ENCODE data around the gene CBFA2T2.
A peak's percentile ranks its signal among the peaks of the same experiment; 100 is the strongest.

Gene CBFA2T2

DNA sequence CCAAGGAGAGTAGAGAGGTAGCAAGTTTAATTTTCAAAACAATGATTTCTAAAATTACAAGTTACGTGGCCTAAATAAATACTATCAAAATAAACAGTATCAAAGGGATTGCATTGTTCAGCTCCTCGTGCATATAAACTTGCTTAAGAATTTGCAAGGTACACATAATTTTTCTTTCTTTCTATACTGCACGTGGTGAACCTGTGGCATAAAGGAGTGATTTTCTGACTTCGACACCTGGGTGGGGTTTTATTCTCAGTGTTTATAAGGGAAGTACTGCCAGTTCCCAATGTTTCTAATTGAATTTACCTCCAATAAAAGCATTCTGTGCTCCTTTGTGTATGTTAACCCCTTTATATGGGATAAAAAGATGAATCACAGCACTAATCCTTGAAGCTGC is 122.1 kb downstream of the CBFA2T2 start:
- TF ChIP-seq, protein P1, sequence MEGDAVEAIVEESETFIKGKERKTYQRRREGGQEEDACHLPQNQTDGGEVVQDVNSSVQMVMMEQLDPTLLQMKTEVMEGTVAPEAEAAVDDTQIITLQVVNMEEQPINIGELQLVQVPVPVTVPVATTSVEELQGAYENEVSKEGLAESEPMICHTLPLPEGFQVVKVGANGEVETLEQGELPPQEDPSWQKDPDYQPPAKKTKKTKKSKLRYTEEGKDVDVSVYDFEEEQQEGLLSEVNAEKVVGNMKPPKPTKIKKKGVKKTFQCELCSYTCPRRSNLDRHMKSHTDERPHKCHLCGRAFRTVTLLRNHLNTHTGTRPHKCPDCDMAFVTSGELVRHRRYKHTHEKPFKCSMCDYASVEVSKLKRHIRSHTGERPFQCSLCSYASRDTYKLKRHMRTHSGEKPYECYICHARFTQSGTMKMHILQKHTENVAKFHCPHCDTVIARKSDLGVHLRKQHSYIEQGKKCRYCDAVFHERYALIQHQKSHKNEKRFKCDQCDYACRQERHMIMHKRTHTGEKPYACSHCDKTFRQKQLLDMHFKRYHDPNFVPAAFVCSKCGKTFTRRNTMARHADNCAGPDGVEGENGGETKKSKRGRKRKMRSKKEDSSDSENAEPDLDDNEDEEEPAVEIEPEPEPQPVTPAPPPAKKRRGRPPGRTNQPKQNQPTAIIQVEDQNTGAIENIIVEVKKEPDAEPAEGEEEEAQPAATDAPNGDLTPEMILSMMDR (conservative IDR thresholded peaks at IDR 0.05; ENCODE audit: low read depth, low read length), result no peak
- DNase-seq (ENCODE audit: low read depth), result no peak

DNA sequence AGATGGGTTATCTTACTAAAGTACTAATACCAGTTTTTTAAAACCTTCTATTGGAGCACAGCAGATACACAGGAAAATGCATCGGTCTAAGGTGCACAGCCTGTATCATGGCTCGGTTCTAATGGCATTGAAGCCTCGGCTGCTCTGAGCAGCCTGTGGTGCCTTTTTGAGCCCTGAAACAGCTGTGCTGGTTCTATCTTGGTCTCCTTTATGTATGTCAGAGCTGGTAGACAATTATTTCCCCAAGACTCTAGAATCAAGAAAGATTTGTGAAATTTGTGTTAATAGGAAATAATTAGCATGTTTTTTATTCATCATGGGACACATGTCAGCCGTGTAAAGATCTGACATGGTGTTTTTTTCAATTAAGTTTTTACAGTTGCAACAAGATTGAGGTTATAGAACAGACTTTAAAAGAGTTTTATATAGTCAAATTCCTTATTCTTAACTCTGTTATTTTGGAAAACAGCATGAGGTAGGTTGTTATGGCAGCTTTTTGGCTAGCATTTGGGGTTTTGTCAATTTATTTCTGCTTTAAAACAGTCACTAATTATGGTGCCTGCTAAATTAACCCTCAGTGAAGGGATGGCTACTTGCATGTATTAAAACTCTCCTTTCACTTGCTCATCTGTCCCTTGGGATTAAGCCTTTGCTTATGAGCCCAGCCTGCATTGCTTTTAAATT is 132.0 kb downstream of the CBFA2T2 start:
- DNase-seq (ENCODE audit: low read depth), result peak; percentile 5
- no peak overlapping the region for H3K4me3 ChIP-seq (ENCODE audit: low read depth, low read length)
- TF ChIP-seq, protein P1 (conservative IDR thresholded peaks at IDR 0.05; ENCODE audit: low read depth, low read length), result no peak

More for the DNA sequence above, 122.1 kb downstream of the CBFA2T2 start:
- H3K4me3 ChIP-seq (ENCODE audit: low read depth, low read length), result no peak overlapping the region

DNA sequence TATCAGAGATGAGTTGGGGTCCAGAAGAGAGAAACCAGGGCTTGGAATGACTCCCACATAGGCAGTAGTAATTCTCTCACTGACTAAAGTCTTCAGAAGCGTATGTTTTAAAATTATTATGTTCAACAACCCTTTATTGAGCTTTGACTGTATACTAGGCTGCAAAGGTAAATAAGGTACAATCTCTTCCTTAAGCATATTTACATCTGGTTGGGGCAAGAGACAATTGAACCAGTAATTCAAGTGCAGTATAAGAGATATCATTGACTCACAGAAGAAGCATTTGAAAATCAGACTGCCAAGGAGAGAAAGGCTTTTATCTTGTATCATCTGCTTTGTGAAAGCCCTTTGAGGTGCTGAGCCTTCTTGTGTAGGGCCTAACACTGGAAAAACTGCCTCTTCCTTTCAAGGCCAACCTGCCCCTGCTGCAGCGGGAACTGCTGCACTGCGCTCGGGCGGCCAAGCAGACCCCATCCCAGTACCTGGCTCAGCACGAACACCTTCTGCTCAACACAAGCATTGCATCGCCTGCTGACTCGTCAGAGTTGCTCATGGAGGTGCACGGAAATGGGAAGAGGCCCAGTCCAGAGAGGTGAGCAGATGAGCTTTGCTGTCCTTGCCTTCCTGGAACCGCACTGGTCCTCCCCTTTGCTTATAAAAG is 132.9 kb downstream of the CBFA2T2 start:
- TF ChIP-seq, protein P1 (conservative IDR thresholded peaks at IDR 0.05; ENCODE audit: low read depth, low read length), result no peak
- no peak for DNase-seq (ENCODE audit: low read depth)
- H3K4me3 ChIP-seq (ENCODE audit: low read depth, low read length), result no peak overlapping the region

DNA sequence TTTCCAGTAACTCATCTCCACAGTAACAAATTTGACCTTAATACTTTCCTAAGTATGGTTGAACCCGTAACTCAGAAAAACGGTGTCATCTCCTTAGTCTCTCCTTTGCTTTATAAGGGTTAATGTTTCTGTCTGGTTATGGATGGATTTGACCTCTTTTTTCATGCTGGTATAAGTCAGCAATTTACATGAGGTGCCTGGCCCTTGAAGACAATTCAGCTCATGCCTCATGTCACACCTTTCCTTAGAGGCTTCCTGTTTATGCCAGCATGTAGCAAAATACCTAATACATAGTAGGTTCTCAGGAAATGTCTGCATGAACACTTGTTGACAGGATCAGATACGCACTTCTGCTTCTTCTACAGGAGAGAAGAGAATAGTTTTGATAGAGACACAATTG is 134.5 kb downstream of the CBFA2T2 start:
- TF ChIP-seq, protein P1 (conservative IDR thresholded peaks at IDR 0.05; ENCODE audit: low read depth, low read length), result no peak
- no peak for DNase-seq (ENCODE audit: low read depth)
- H3K4me3 ChIP-seq (ENCODE audit: low read depth, low read length), result no peak overlapping the region

DNA sequence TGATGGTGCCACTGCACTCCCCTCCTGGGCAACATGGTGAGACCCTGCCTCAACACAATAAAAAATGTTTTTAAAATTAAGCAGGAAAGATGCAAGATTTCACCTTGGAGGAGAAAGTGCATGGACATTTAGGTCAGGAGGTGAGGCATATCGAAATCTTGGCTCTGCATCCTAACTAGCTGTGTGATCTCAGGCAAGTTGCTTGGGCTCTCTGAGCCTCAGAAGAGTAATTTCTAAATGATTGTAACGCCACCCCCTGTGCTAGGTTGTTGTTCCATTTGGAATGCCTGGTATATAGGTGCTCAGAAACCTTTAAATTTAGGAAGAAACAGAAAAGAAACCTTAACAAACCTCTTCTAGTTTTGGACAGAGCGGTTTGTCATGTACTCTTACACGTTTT is 136.3 kb downstream of the CBFA2T2 start:
- TF ChIP-seq, protein P1 (conservative IDR thresholded peaks at IDR 0.05; ENCODE audit: low read depth, low read length), result no peak
- DNase-seq (ENCODE audit: low read depth), result no peak
- no peak overlapping the region for H3K4me3 ChIP-seq (ENCODE audit: low read depth, low read length)

DNA sequence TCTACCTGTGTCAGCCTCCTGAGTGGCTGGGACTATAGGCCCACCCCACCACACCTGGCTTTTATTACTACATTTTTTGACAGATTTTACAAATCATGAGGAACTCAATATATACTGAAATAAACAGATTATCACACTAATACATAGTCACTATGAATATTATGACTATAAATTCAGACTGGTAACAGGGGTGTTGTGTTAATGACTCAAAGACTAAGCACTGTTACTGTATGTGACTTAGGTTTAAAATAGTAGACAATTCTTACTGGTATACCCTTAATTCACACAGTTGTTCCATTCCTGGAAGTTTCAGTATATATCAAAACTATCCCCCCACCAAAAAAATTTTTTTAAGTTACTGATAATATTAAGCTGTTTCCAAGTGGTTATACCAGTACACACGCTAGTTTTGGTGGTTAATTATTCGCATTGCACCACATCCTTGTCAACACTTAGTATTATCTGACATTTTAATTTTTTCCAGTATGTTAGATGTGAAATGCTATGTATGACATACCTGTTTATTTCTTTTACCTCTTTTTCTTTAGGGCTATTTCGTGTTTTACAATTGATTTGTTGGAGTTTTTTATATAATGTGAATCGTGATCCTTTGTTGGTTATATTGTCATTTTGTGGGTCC is 137.8 kb downstream of the CBFA2T2 start:
- TF ChIP-seq, protein P1 (conservative IDR thresholded peaks at IDR 0.05; ENCODE audit: low read depth, low read length), result no peak
- no peak for DNase-seq (ENCODE audit: low read depth)
- no peak overlapping the region for H3K4me3 ChIP-seq (ENCODE audit: low read depth, low read length)

All from choroid plexus epithelial cell (primary cell).